CD14-positive monocyte (primary cell): ENCODE results near the gene MIAT. TPM values are rescaled to one million over a fixed set of nuclear protein-coding genes. Genes with fewer than 3 reads are reported as not detected.

Source experiments
- DNase-seq, 3 donors: peaks; one replicate each; pipeline ENCODE4 v3.0.0-alpha.2; 2011 to 2022
- H2AFZ ChIP-seq: 2 replicates; pipeline ENCODE4 v1.6.0; 2012; ENCODE audit warnings: mild to moderate bottlenecking, low read depth, low read length, inconsistent platforms; ENCODE audit not compliant: insufficient read depth, poor library complexity, severe bottlenecking
- H3K27ac ChIP-seq, 2 donors: 1 replicate in 1 of 2; 2 replicates in 1 of 2; pipeline ENCODE4 v1.5.1; 2012 to 2013; ENCODE audit warnings: low read length in 2 of 2, control low read depth in 1 of 2, inconsistent platforms in 1 of 2, low read depth in 1 of 2, mild to moderate bottlenecking in 1 of 2
- H3K27me3 ChIP-seq, 2 donors: one replicate each; pipeline versions ENCODE4 v1.6.0 to v1.6.1; 2011 to 2013; ENCODE audit warnings: low read length in 2 of 2; ENCODE audit not compliant: control insufficient read depth in 2 of 2, insufficient read depth in 2 of 2
- H3K36me3 ChIP-seq, 2 donors: replicated peaks in 1 of 2; 1 replicate in 1 of 2; 2 replicates in 1 of 2; pipeline versions ENCODE4 v1.5.1 to v1.6.1; 2012 to 2013; ENCODE audit warnings: low read length in 2 of 2, control low read depth in 1 of 2, inconsistent platforms in 1 of 2, mild to moderate bottlenecking in 1 of 2; ENCODE audit not compliant: insufficient read depth in 2 of 2, control insufficient read depth in 1 of 2
- H3K4me1 ChIP-seq, 2 donors: 1 replicate in 1 of 2; 2 replicates in 1 of 2; pipeline versions ENCODE4 v1.5.1 to v1.6.1; 2012 to 2013; ENCODE audit warnings: low read length in 2 of 2, control low read depth in 1 of 2, inconsistent platforms in 1 of 2, mild to moderate bottlenecking in 1 of 2, moderate library complexity in 1 of 2; ENCODE audit not compliant: insufficient read depth in 2 of 2, control insufficient read depth in 1 of 2
- H3K4me2 ChIP-seq: replicated peaks from 2 replicates; pipeline ENCODE3; 2012; ENCODE audit warnings: low read length, moderate library complexity, mild to moderate bottlenecking; ENCODE audit not compliant: poor library complexity, severe bottlenecking; ENCODE audit errors: extremely low read depth
- H3K4me3 ChIP-seq, 3 experiments: fragments of 200-600 bp in 1 of 3; sonication (generic) in 1 of 3; replicated peaks in 1 of 3; 1 replicate in 2 of 3; 2 replicates in 1 of 3; pipeline ENCODE4 v1.5.1; 2011 to 2013; ENCODE audit warnings: low read length in 3 of 3, mild to moderate bottlenecking in 3 of 3, control low read depth in 2 of 3, low read depth in 2 of 3, inconsistent platforms in 1 of 3, moderate library complexity in 1 of 3
- H3K79me2 ChIP-seq: 2 replicates; pipeline ENCODE4 v1.6.0; 2012; ENCODE audit warnings: mild to moderate bottlenecking, control low read depth, inconsistent platforms, low read length, moderate library complexity; ENCODE audit not compliant: insufficient read depth
- H3K9ac ChIP-seq: 2 replicates; pipeline ENCODE4 v1.6.0; 2017; ENCODE audit warnings: low read length, mild to moderate bottlenecking; ENCODE audit not compliant: insufficient read depth, poor library complexity, severe bottlenecking
- H3K9me3 ChIP-seq, 2 donors: replicated peaks in 1 of 2; 1 replicate in 1 of 2; 2 replicates in 1 of 2; pipeline versions ENCODE4 v1.5.1 to v1.6.1; 2012 to 2013; ENCODE audit warnings: low read length in 2 of 2, control low read depth in 1 of 2; ENCODE audit not compliant: control insufficient read depth in 1 of 2, insufficient read depth in 1 of 2
- H4K20me1 ChIP-seq: 2 replicates; pipeline ENCODE4 v1.6.0; 2012; ENCODE audit warnings: mild to moderate bottlenecking, low read length, control low read depth, moderate library complexity; ENCODE audit not compliant: insufficient read depth
- H3K27ac Mint-ChIP-seq, 7 donors: one replicate each; pipeline ENCODE4 v1.8.0; 2020; ENCODE audit warnings: mild to moderate bottlenecking in 7 of 7, mixed read lengths in 7 of 7, moderate library complexity in 6 of 7, inconsistent platforms in 2 of 7
- H3K27me3 Mint-ChIP-seq, 3 donors: one replicate each; pipeline ENCODE4 v1.8.0; 2021 to 2022; ENCODE audit warnings: low read depth in 3 of 3, mild to moderate bottlenecking in 3 of 3, mixed read lengths in 3 of 3, moderate library complexity in 3 of 3, inconsistent platforms in 1 of 3
- H3K36me3 Mint-ChIP-seq, 2 donors: one replicate each; pipeline ENCODE4 v1.8.0; 2020; ENCODE audit warnings: mixed read lengths in 2 of 2, inconsistent platforms in 1 of 2, mild to moderate bottlenecking in 1 of 2
- H3K4me1 Mint-ChIP-seq: one replicate; pipeline ENCODE4 v1.8.0; 2020; ENCODE audit warnings: mild to moderate bottlenecking, mixed read lengths
- H3K4me3 Mint-ChIP-seq, 2 donors: one replicate each; pipeline ENCODE4 v1.8.0; 2020; ENCODE audit warnings: mild to moderate bottlenecking in 2 of 2, mixed read lengths in 2 of 2, moderate library complexity in 1 of 2
- H3K9me3 Mint-ChIP-seq, 7 donors: one replicate each; pipeline ENCODE4 v1.8.0; 2020 to 2022; ENCODE audit warnings: mixed read lengths in 7 of 7, mild to moderate bottlenecking in 6 of 7, moderate library complexity in 6 of 7, inconsistent platforms in 2 of 7
- WGBS: methylation state at CpG from one replicate; pipeline ENCODE4 v1.1.5; 2013; ENCODE audit warnings: missing lambda C conversion rate; ENCODE audit not compliant: insufficient coverage; 5-methylcytosine and 5-hydroxymethylcytosine counted together
- intact Hi-C, 2 donors: fragments of 100-400 bp; cut with micrococcal nuclease; formaldehyde crosslinking; loops; one replicate each; pipeline versions ENCODE4 v1.15.0 to v1.15.1; 2023
- polyA plus RNA-seq, 3 donors: library from polyadenylated mRNA; depleted of rRNA in 1 of 3; unstranded in 2 of 3; stranded (reverse) in 1 of 3; fragments of 300-500 nt in 2 of 3; fragments of >200 nt in 1 of 3; fragmentation: Illumina TruSeq in 2 of 3; gene quantifications; 1 replicate in 2 of 3; 2 replicates in 1 of 3; pipeline ENCODE4 v1.2.3, GENCODE V29; 2012 to 2021
- TF ChIP-seq, protein P1 (sequence below): fragments of 200-600 bp; IDR thresholded peaks from one replicate; pipeline ENCODE4 v1.8.0; 2022; ENCODE audit warnings: antibody characterized with exemption, mild to moderate bottlenecking

MIAT gene
- polyA plus RNA-seq, 3 donors = 0.02 to 0.17 (median 0.03) TPM

DNA sequence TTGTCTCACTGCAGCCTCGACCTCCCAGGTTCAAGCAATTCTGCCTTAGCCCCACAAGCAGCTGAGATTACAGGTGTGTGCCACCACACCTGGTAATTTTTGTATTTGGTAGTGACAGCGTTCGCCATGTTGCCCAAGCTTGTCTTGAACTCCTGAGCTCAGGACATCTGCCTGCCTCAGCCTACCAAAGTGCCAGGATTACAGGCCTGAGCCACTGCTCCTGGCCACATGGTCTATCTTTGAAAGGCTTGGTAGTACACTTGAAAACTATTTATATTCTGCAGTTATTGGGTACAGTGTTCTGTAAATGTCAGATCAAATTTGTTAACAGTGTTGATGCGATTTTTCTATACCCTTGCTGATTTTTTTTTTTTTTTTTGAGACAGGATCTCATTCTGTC lies 26.1 kb upstream of the MIAT start:
- Histone ChIP-seq H3K36me3 (no peaks in the 10 kb centered on the region), H4K20me1 (no peaks in the 10 kb centered on the region), H3K9me3 (no peaks in the 10 kb centered on the region), H3K27me3 (no peaks in the 10 kb centered on the region), H3K4me1 (no peaks in the 10 kb centered on the region), H2AFZ (no peak overlapping the region), H3K4me3 (no peak overlapping the region), H3K79me2 (no peaks in the 10 kb centered on the region), H3K27ac (no peak overlapping the region), H3K9ac (no peak overlapping the region), H3K4me2 (no peak overlapping the region)
- DNase-seq = no peak
- Mint-ChIP-seq H3K36me3 (no peaks in the 10 kb centered on the region), H3K27ac (no peak overlapping the region), H3K27me3 (peaks cover 2 to 6% (median 4%) of the 10 kb centered on the region in 3 donors), H3K4me3 (no peak overlapping the region), H3K9me3 (peaks cover 0 to 8% (median 3%) of the 10 kb centered on the region in 7 donors), H3K4me1 (no peaks in the 10 kb centered on the region)
- WGBS = 93% methylated on average over 4 of the region's 4 CpGs
- intact Hi-C loops = no loop called here
- TF ChIP-seq, protein P1, sequence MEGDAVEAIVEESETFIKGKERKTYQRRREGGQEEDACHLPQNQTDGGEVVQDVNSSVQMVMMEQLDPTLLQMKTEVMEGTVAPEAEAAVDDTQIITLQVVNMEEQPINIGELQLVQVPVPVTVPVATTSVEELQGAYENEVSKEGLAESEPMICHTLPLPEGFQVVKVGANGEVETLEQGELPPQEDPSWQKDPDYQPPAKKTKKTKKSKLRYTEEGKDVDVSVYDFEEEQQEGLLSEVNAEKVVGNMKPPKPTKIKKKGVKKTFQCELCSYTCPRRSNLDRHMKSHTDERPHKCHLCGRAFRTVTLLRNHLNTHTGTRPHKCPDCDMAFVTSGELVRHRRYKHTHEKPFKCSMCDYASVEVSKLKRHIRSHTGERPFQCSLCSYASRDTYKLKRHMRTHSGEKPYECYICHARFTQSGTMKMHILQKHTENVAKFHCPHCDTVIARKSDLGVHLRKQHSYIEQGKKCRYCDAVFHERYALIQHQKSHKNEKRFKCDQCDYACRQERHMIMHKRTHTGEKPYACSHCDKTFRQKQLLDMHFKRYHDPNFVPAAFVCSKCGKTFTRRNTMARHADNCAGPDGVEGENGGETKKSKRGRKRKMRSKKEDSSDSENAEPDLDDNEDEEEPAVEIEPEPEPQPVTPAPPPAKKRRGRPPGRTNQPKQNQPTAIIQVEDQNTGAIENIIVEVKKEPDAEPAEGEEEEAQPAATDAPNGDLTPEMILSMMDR = no peak

DNA sequence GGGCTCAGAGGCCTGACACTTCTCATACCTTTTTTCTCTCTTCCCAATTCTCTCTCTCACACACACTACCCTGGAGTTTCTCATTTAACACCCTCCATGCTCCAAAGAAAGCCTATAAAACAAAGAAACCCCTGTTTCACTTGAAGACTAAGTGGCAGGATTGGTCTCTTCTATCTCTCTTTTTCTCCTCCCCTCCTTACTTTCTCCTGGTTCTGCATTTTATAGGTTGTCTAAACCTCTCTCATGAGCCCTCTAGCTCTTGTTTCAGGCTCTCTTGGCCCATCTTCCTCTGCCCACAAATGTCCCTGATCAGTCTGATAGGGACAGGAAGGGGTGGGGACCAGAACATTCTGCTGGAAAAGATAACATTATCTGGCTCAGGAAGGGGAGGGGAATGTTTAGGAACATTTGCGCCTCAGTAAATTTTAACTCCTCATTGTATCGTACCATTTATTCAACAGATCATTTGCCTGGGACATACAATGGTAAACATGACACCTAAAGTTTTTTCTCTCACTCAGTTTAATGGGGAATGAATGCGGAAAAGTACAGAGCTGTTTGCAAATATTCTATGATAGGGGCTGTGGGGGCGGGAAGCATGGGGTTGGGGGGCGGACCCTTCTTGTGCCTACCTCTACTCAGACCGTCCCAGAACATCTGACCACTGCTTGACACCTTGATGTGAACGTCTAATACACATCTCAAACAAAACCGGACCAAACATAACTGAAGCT lies 24.8 kb upstream of the MIAT start:
- H3K79me2 ChIP-seq = no peaks in the 10 kb centered on the region
- no peak overlapping the region for H3K27ac Mint-ChIP-seq
- no peak overlapping the region for H3K27ac ChIP-seq
- TF ChIP-seq, protein P1 = no peak
- 46% methylated on average over 2 of the region's 8 CpGs for WGBS
- H3K9ac ChIP-seq = no peak overlapping the region
- no peaks in the 10 kb centered on the region for H3K4me1 ChIP-seq
- H3K9me3 Mint-ChIP-seq = peaks cover 0 to 8% (median 3%) of the 10 kb centered on the region in 7 donors
- no peak for DNase-seq
- H3K27me3 Mint-ChIP-seq = peaks cover 1 to 6% (median 4%) of the 10 kb centered on the region in 3 donors
- H3K36me3 ChIP-seq = no peaks in the 10 kb centered on the region
- no peak overlapping the region for H3K4me3 ChIP-seq
- no peak overlapping the region for H2AFZ ChIP-seq
- no peaks in the 10 kb centered on the region for H4K20me1 ChIP-seq
- H3K4me2 ChIP-seq = no peak overlapping the region
- no peaks in the 10 kb centered on the region for H3K27me3 ChIP-seq
- H3K4me3 Mint-ChIP-seq = no peak overlapping the region
- H3K4me1 Mint-ChIP-seq = no peaks in the 10 kb centered on the region
- H3K9me3 ChIP-seq = no peaks in the 10 kb centered on the region
- intact Hi-C loops = no loop called here
- H3K36me3 Mint-ChIP-seq = no peaks in the 10 kb centered on the region
